Measurements from ENCODE around the gene CCDC152. TPM values are rescaled to one million over a fixed set of nuclear protein-coding genes. Genes with fewer than 3 reads are reported as not detected.

Gene CCDC152
- total and polyA plus RNA-seq, 2 donors (not counting 3 experiments of a cell fraction or from before 2014, with no cell fraction given), result 0.48 to 2.8 TPM

- dilution Hi-C loops (cut with MboI; ENCODE audit: extremely low pct_ligation_motif_present, low sequenced_read_pairs) (no loop called here), intact Hi-C loops (cut with micrococcal nuclease) (no loop called here)
- Histone ChIP-seq H3K4me3 (replicated peaks in 1 of 3; ENCODE audit: insufficient read depth in 1 of 3, low read depth in 1 of 3, low read length in 3 of 3) (no peak overlapping the region), H3K36me3 (ENCODE audit: control insufficient read depth in 2 of 2, extremely low read depth in 1 of 2, insufficient read depth in 2 of 2, low read length in 2 of 2) (no peaks in the 10 kb centered on the region), H3K4me2 (ENCODE audit: insufficient read depth, low read length) (no peak overlapping the region), H3K4me1 (ENCODE audit: control insufficient read depth, extremely low read depth, insufficient read depth, low read length) (no peaks in the 10 kb centered on the region), H3K9me3 (replicated peaks; ENCODE audit: control insufficient read depth, insufficient read depth, low read length) (no peaks in the 10 kb centered on the region), H3K9ac (replicated peaks; ENCODE audit: extremely low read depth, insufficient read depth, low read length) (no peak overlapping the region), H3K79me2 (ENCODE audit: control insufficient read depth, insufficient read depth, low read length) (no peaks in the 10 kb centered on the region), H3K27ac (ENCODE audit: insufficient read depth, low read depth, low read length) (no peak overlapping the region), H3K27me3 (ENCODE audit: control insufficient read depth in 2 of 2, insufficient read depth in 2 of 2, low read length in 2 of 2) (no peaks in the 10 kb centered on the region), H4K20me1 (replicated peaks; ENCODE audit: control insufficient read depth, extremely low read depth, insufficient read depth, low read length) (no peaks in the 10 kb centered on the region), H3K9me1 (replicated peaks; ENCODE audit: control insufficient read depth, extremely low read depth, insufficient read depth, low read length) (no peaks in the 10 kb centered on the region), H2AFZ (ENCODE audit: low read depth, low read length) (no peak overlapping the region)
- no peak for DNase-seq (ENCODE audit: low read depth, low spot score)
- CTCF ChIA-PET, result no interaction called here
- POLR2A ChIA-PET, result no interaction called here
- no peak for FAIRE-seq
- no TSS peak for BruUV-seq (replicated peaks)
- TF ChIP-seq FOS (IDR thresholded peaks at IDR 0.05; ENCODE audit: borderline replicate concordance, insufficient read depth, low read length) (no peak), POLR2AphosphoS5 (IDR thresholded peaks at IDR 0.05; ENCODE audit: insufficient read depth, low read depth, low read length) (no peak), MAX (IDR thresholded peaks at IDR 0.05; ENCODE audit: insufficient read depth, insufficient read length) (no peak), EZH2 (IDR thresholded peaks at IDR 0.05; ENCODE audit: borderline replicate concordance, low read depth, low read length, severe bottlenecking) (no peak), MYC (IDR thresholded peaks at IDR 0.05; ENCODE audit: low read depth, low read length) (no peak), POLR2A (IDR thresholded peaks at IDR 0.05; ENCODE audit: low read depth, low read length) (no peak), JUN (IDR thresholded peaks at IDR 0.05; ENCODE audit: borderline replicate concordance, insufficient read depth, insufficient read length, low read depth) (no peak)
These were observed 30.5 kb downstream of the CCDC152 start for GRCh38 chr5:42787073-42787472.

- dilution Hi-C loops (cut with MboI; ENCODE audit: extremely low pct_ligation_motif_present, low sequenced_read_pairs), result no loop called here
These were observed 31.2 kb downstream of the CCDC152 start for GRCh38 chr5:42787845-42788244.

More at GRCh38 chr5:42787845-42788244, 31.2 kb downstream of the CCDC152 start:
- DNase-seq (ENCODE audit: low read depth, low spot score), result no peak
- Histone ChIP-seq H3K79me2 (ENCODE audit: control insufficient read depth, insufficient read depth, low read length) (no peaks in the 10 kb centered on the region), H3K27me3 (ENCODE audit: control insufficient read depth in 2 of 2, insufficient read depth in 2 of 2, low read length in 2 of 2) (no peaks in the 10 kb centered on the region), H4K20me1 (replicated peaks; ENCODE audit: control insufficient read depth, extremely low read depth, insufficient read depth, low read length) (no peaks in the 10 kb centered on the region), H3K27ac (ENCODE audit: insufficient read depth, low read depth, low read length) (no peak overlapping the region), H3K9me3 (replicated peaks; ENCODE audit: control insufficient read depth, insufficient read depth, low read length) (no peaks in the 10 kb centered on the region), H2AFZ (ENCODE audit: low read depth, low read length) (no peak overlapping the region), H3K4me2 (ENCODE audit: insufficient read depth, low read length) (no peak overlapping the region), H3K4me3 (replicated peaks in 1 of 3; ENCODE audit: insufficient read depth in 1 of 3, low read depth in 1 of 3, low read length in 3 of 3) (no peak overlapping the region), H3K36me3 (ENCODE audit: control insufficient read depth in 2 of 2, extremely low read depth in 1 of 2, insufficient read depth in 2 of 2, low read length in 2 of 2) (no peaks in the 10 kb centered on the region), H3K9ac (replicated peaks; ENCODE audit: extremely low read depth, insufficient read depth, low read length) (no peak overlapping the region), H3K9me1 (replicated peaks; ENCODE audit: control insufficient read depth, extremely low read depth, insufficient read depth, low read length) (no peaks in the 10 kb centered on the region), H3K4me1 (ENCODE audit: control insufficient read depth, extremely low read depth, insufficient read depth, low read length) (no peaks in the 10 kb centered on the region)
- TF ChIP-seq MYC (IDR thresholded peaks at IDR 0.05; ENCODE audit: low read depth, low read length) (no peak), MAX (IDR thresholded peaks at IDR 0.05; ENCODE audit: insufficient read depth, insufficient read length) (no peak), CTCF (IDR thresholded peaks at IDR 0.05; ENCODE audit: extremely low read depth in 1 of 2, insufficient read depth in 1 of 2, low read depth in 1 of 2, low read length in 2 of 2) (no peak), EZH2 (IDR thresholded peaks at IDR 0.05; ENCODE audit: borderline replicate concordance, low read depth, low read length, severe bottlenecking) (no peak), GATA2 (IDR thresholded peaks at IDR 0.05; ENCODE audit: insufficient read depth, insufficient read length, low read depth, low read length) (no peak), FOS (IDR thresholded peaks at IDR 0.05; ENCODE audit: borderline replicate concordance, insufficient read depth, low read length) (no peak), JUN (IDR thresholded peaks at IDR 0.05; ENCODE audit: borderline replicate concordance, insufficient read depth, insufficient read length, low read depth) (no peak), POLR2A (IDR thresholded peaks at IDR 0.05; ENCODE audit: low read depth, low read length) (no peak), POLR2AphosphoS5 (IDR thresholded peaks at IDR 0.05; ENCODE audit: insufficient read depth, low read depth, low read length) (no peak)
- intact Hi-C loops (cut with micrococcal nuclease), result no loop called here
- POLR2A ChIA-PET, result no interaction called here
- CTCF ChIA-PET, result no interaction called here
- no peak for FAIRE-seq
- no TSS peak for BruUV-seq (replicated peaks)
